ENCODE results near the gene NPW.
"Not testable (repeated sequence)": the region's sequence is repeated elsewhere in the genome, so short reads cannot be mapped to it uniquely, and the experiment has no call there.

The NPW gene

DNA sequence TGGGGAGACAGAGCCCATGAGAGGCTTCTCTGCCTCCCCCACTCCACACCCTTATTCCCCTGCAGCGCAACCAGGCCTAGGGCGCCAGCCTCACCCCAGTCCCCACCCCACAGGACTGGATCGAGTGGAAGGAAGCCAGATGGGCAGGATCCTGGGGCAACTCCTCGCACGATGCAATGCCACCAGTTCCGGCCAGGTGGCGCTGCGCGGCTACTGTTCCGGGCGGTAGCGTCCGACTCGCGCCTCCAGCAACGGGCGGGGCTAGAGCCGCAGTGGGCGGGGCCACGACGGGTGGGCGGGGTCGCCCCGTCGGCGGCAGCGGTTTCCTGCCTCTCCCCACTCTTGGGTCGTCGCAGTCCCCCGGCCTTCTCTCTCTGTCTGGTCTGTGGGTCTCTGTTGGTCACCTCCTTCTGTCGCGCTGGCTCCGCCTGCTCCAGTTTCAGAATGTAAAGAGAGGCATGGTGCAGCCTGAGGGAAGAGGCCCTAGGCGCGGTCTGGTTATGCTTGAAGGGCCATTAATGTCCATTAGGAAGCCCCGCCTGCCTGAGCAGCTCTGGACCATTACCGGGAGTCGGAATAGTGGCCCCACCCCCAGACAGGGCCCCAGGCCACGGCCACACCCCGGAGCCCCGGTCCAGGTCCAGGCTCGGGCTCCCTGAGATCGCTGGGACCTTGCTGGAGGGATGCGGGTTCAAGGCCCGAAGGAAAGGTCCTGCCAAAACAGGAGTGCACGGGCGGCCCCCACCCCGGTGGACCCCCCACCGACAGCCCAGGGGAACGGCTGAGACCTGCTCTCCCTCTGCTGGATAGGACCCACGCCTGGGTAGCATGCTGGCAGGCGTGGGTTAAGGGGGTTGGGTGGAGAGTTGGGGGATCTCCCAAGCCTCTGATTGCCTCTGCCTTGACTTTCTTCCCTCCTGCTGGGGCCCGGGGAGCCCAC, 3.8 kb downstream of the NPW start:
- DNase-seq (ENCODE audit: low read depth): peak; percentile 74

GRCh38 chr16:2024032-2024420, 4.4 kb downstream of the NPW start:
- no peak for DNase-seq (ENCODE audit: low read depth)

GRCh38 chr16:2025251-2025650, 5.7 kb downstream of the NPW start:
- DNase-seq (ENCODE audit: low read depth): no peak

GRCh38 chr16:2025878-2026460, 6.4 kb downstream of the NPW start:
- no peak for DNase-seq (ENCODE audit: low read depth)

- DNase-seq (ENCODE audit: low read depth): no peak
Observed at GRCh38 chr16:2026461-2027023, 7.0 kb downstream of the NPW start, which contains the start of gene NHERF2. Gene NHERF2, plus strand, starts transcription at chr16:2026902. Its CDS starts 104 bp downstream, at chr16:2027006.

DNA sequence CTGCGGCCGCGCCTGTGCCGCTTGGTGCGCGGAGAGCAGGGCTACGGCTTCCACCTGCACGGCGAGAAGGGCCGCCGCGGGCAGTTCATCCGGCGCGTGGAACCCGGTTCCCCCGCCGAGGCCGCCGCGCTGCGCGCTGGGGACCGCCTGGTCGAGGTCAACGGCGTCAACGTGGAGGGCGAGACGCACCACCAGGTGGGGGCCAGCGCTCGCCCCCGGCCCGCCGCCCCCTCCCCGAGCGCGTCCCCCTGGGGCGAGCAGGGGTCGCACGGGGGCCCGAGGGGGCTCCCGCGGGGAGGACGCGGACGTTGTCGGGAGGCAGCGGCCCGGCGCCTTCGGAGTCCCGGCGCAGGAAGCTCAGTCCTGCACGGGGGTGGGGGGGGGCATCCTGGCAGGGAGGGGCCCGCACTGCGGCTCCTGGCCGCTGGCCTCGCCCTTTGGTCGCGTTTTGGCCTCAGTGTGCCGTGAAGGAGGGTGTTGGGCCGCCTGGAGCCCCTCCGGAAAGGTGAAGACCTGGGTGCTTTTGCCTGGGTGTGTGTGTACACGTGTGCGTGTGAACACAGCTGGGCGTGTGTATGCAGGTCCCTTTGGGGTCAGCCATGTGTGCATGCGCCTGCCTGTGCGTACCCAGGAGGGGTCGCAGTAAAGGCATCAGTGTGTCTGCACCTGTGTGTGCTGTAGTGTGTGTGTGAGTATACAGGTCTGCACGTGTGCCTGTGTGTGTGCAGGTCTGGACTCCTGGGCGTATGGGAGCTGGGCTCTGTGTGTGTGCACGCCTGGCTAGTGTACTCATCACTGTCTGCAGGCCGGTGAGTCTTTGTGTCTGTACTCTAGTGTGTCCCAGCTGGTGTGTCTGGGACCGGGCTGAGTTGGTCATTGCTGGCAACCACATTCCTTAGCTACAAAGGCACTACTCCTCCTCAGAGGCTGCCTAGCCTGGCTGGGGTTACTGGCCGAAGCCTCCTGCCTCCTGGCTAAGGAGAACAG, 7.7 kb downstream of the NPW start:
- DNase-seq (ENCODE audit: low read depth): no peak

- no peak for DNase-seq (ENCODE audit: low read depth)
Observed at GRCh38 chr16:2028146-2028545, 8.6 kb downstream of the NPW start.

DNA sequence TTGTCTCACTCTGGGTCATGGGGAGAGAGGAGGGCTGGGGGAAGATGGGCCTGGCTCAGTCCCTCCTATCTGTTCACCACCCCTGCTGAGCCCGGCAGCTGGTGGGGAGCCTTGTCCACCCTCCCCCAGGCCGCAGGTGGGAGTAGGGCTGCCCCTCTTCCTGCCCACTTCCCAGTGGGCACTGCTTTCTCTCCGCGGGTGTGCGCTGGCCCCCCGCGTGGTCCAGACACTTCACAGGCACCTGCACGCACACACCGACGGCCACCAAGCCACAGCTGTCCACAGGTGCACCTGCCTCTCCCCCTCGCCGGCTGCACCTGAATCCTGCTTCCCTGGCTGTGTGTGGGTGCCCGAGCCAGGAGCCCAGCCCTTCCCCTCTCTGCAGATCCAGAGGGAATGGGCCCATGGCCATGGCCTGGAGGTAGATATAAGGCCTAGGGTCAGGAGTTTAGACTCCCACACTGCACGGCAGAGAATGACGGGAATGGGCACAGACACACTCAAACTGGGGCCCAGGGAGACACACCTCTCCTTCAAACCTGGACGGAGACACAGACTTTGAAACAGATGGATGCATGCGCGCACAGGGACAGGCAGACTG, 9.1 kb downstream of the NPW start:
- DNase-seq (ENCODE audit: low read depth): no peak

DNA sequence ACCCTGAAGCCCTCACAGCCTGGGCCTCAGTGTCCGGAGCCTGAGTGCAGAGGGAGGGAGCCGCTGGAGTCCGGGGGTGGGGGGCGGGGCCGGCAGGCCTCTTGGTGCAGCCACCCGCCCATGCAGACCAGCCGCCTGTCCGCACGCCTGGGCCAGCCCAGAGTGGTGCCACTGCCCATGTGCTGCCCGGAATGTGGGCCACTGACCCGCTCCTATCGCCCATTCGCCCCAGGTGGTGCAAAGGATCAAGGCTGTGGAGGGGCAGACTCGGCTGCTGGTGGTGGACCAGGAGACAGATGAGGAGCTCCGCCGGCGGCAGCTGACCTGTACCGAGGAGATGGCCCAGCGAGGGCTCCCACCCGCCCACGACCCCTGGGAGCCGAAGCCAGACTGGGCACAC, 9.8 kb downstream of the NPW start:
- no peak for DNase-seq (ENCODE audit: low read depth)

- DNase-seq (ENCODE audit: low read depth): no peak
Observed at GRCh38 chr16:2030036-2030435, 10.5 kb downstream of the NPW start.

- DNase-seq (ENCODE audit: low read depth): no peak
Observed at GRCh38 chr16:2031081-2031577, 11.5 kb downstream of the NPW start.

DNA sequence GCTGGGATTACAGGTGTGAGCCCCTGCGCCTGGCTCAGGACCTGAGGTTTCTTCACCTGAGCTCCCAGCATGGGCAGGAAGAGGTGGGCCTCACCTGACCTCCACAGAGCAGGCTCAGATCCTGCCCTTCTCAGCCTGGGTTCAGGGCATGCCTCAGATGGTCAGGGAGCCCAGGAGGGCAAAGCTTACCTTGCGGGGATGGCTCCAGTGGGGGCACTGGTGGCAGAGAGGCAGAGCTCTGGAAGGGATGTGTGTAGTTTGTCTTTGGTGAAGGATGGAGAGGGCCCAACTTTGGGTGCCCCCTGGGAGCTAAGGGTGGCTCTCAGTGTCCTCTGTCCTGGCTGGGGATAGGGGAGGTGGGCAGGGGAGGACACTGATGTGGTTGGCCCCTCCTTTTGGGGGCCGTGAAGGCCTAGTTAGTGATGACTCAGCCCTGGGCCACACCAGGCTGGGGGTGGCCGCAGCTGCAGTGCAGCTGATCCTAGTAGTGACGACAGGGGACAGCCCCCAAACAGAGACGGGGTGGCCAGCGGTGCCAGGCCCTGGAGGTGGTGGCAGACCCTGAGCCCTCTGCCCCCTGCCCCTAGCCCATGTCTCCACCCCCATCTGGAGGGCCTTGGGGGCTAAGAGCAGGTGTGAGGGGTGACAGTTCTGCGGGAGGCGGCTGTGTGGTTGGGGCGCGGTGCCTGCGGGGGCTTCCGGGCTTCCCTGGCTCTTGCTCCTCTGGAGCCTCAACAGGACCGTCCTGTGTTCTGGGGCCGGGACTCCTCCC, 12.9 kb downstream of the NPW start:
- DNase-seq (ENCODE audit: low read depth): no peak

- DNase-seq (ENCODE audit: low read depth): no peak
Observed at GRCh38 chr16:2033057-2033908, 13.7 kb downstream of the NPW start.

DNA sequence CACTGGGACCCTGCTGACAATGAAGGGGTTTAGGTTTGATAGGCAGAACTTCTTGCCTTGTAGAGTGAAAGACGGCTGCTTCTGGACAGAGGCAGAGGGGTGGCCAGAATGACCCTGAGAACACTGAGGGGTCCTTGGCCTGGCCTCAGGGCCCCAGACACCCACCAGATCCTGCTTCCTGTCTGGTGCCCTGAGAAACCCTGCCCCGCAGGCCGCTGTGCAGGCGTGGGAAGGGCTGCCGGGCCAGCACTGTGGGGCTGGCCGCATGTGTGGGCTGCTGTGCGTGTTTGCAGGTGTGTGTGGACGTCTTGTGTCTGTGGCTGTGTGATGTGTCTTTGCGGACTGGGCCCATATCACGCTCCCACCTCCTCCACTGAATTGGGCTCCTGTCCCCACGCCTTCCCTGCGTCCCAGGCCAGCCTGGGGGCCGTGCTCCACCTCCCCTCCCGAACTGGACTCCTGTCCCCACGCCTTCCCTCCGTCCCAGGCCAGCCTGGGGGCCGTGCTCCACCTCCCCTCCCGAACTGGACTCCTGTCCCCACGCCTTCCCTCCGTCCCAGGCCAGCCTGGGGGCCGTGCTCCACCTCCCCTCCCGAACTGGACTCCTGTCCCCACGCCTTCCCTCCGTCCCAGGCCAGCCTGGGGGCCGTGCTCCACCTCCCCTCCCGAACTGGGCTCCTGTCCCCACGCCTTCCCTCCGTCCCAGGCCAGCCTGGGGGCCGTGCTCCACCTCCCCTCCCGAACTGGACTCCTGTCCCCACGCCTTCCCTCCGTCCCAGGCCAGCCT, 14.5 kb downstream of the NPW start:
- DNase-seq (ENCODE audit: low read depth): not testable (repeated sequence)

DNA sequence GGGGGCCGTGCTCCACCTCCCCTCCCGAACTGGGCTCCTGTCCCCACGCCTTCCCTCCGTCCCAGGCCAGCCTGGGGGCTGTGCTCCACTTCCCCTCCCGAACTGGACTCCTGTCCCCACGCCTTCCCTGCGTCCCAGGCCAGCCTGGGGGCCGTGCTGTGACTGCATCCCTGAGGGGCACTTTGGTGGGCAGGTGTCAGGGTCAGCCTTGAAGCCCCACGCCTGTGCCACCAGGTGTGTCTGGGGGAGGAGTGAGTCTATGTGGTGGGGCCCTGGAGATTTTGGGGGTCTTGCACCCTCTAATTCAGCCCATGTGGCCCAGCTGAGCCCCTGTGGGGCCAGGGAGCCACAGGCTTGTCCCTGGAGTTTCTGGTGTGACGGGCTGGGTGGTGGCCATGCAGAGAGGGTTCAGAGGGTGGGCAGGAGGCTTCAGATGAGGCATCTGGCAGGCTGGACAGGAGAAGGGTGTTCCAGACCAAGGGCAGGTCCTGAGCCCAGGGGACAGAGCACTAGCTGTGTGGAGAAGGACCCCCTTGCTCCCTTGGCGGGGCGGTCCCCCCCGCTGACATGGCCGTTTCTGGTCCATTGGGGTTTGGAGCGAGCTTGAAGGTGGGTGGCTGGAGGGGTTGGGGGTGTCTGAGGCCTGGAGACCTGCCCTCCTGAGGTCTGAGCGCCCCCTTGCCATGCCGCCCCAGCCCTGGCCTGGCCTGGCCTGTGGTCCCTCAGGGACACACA, 15.3 kb downstream of the NPW start:
- no peak for DNase-seq (ENCODE audit: low read depth)

DNA sequence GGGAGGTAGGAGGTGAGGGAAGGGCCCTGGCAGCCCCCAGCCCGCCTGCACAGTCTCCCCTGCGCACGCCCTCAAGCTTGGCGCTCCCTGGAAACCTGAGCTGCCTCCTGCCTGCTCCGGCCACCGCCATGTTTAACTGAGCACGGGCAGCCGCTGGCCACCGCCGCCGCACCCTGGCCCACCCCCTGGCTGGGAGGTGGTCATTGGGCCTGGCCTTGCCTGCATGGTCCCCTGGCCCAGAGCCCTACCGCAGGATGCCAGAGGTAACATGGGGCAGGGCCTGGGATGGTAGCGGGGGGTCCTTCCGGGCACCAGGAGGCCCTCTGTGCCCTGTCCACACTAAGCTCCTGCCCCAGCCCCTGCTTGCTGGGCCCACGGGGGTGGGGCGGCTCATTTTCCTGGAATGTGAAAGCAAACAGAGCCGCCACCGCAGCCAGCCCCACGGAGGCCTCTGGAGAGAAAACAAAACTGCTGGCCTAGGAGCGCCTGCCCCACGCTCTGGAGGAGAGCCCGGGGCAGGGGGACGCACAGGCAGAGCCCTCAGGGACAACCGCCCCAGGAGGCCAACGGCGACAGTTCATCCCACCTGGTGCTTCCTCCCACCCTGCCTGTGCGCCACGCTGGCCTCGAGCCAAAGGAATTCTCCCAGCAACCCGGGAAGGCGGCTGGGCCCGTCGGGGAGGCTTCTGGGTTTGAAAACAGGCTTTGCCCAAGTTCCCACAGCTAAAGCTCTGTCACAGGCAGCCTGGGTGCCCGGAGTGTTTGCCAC, 16.0 kb downstream of the NPW start:
- peak; percentile 65 for DNase-seq (ENCODE audit: low read depth)

All from fibroblast of the conjunctiva (primary cell).